Panc1 (cell line): Measurements from ENCODE around the gene PKMYT1. TPM values are rescaled to one million over a fixed set of nuclear protein-coding genes. Genes with fewer than 3 reads are reported as not detected.

Experiments
- ATAC-seq: fragments of 200-7000 bp; cut with Tn5 transposase; 2 replicates; pipeline ENCODE4 v1.9.1; 2020; ENCODE audit warnings: mild to moderate bottlenecking, moderate library complexity
- BruUV-seq: library from RNA; stranded (reverse); fragments of 400-500 nt; replicated peaks from 2 replicates; lab custom pipeline; 2021; lab: Mats Ljungman, UMichigan
- CTCF ChIA-PET: fragments of 300-600 bp; sonication (Branson Sonifier 250); formaldehyde crosslinking; loops from one replicate; lab custom pipeline; 2022; ENCODE audit warnings: antibody characterized with exemption; lab: Charles Lee
- POLR2A ChIA-PET: fragments of 300-600 bp; sonication (Branson Sonifier 250); formaldehyde crosslinking; loops from one replicate; lab custom pipeline; 2022; ENCODE audit warnings: antibody characterized with exemption; lab: Charles Lee
- DNase-seq: peaks from one replicate; pipeline ENCODE4 v3.0.0-alpha.2; 2010; ENCODE audit warnings: low read depth, low spot score
- H3K27ac ChIP-seq: 2 replicates; pipeline ENCODE4 v1.5.1; 2011; ENCODE audit warnings: mild to moderate bottlenecking, low read length, inconsistent platforms
- H3K27me3 ChIP-seq: fragments of 200-500 bp; sonication (Bioruptor generic); 2 replicates; pipeline ENCODE4 v1.6.0; 2014; ENCODE audit warnings: low read length, inconsistent platforms; ENCODE audit not compliant: control insufficient read depth, insufficient read depth
- H3K36me3 ChIP-seq: fragments of 200-500 bp; sonication (Bioruptor generic); 2 replicates; pipeline ENCODE4 v1.5.1; 2014; ENCODE audit warnings: inconsistent platforms, mild to moderate bottlenecking, low read length, moderate library complexity; ENCODE audit not compliant: control insufficient read depth, insufficient read depth
- H3K4me1 ChIP-seq: 2 replicates; pipeline ENCODE4 v1.5.1; 2011; ENCODE audit warnings: inconsistent platforms, mild to moderate bottlenecking, low read length, moderate library complexity; ENCODE audit not compliant: control insufficient read depth, insufficient read depth
- H3K4me3 ChIP-seq, 2 experiments: 2 replicates each; pipeline ENCODE4 v1.5.1; 2011 to 2012; ENCODE audit warnings: low read depth in 2 of 2, low read length in 2 of 2, mild to moderate bottlenecking in 2 of 2, inconsistent platforms in 1 of 2, moderate library complexity in 1 of 2
- H3K9me3 ChIP-seq: fragments of 200-500 bp; sonication (Bioruptor generic); 2 replicates; pipeline ENCODE4 v1.5.1; 2014; ENCODE audit warnings: low read depth, mild to moderate bottlenecking, inconsistent platforms, low read length, moderate library complexity; ENCODE audit not compliant: control insufficient read depth, insufficient read depth
- POLR2AphosphoS5 ChIP-seq: IDR thresholded peaks from 2 replicates; pipeline ENCODE4 v1.6.1; 2012; ENCODE audit warnings: mild to moderate bottlenecking, low read depth, low read length, moderate library complexity
- SIN3A ChIP-seq: IDR thresholded peaks from 2 replicates; pipeline ENCODE4 v1.6.1; 2012; ENCODE audit warnings: low read depth, mild to moderate bottlenecking, low read length, moderate library complexity, borderline replicate concordance; ENCODE audit not compliant: insufficient read depth
- TCF7L2 ChIP-seq: IDR thresholded peaks from 2 replicates; pipeline ENCODE4 v1.6.1; 2011; ENCODE audit warnings: mild to moderate bottlenecking, low read depth, low read length, inconsistent platforms
- in situ Hi-C: cut with HindIII; loops from 2 replicates; pipeline ENCODE4 v1.10.0; 2016; ENCODE audit warnings: low sequenced_read_pairs, low pct_unique_long_range_greater_than_20kb
- intact Hi-C: fragments of 100-400 bp; cut with micrococcal nuclease; formaldehyde crosslinking; loops from one replicate; pipeline ENCODE4 v1.10.0; 2022; ENCODE audit not compliant: unreplicated experiment
- total RNA-seq: library from RNA; stranded (reverse); gene quantifications from one replicate; pipeline ENCODE4 v1.2.1, GENCODE V29; 2021; ENCODE audit not compliant: unreplicated experiment
- TF ChIP-seq, protein P1 (sequence below): fragments of 450-650 bp; IDR thresholded peaks from 2 replicates; pipeline ENCODE4 v1.5.1; 2017; ENCODE audit warnings: mild to moderate bottlenecking
- TF ChIP-seq, protein P2 (sequence below), 2 experiments: IDR thresholded peaks; 2 replicates each; pipeline ENCODE4 v1.6.1; 2011 to 2012; ENCODE audit warnings: low read depth in 2 of 2, control low read depth in 1 of 2, low read length in 1 of 2, mild to moderate bottlenecking in 1 of 2, moderate library complexity in 1 of 2; ENCODE audit not compliant: insufficient read depth in 1 of 2

PKMYT1 gene
- total RNA-seq, 1 experiment from 2014 or later: 105 TPM

GRCh38 chr16:2973605-2974318 is 6.5 kb downstream of the PKMYT1 start:
- BruUV-seq: no TSS peak
- Histone ChIP-seq H3K4me3 (no peak overlapping the region), H3K9me3 (no peaks in the 10 kb centered on the region), H3K27me3 (no peaks in the 10 kb centered on the region), H3K36me3 (no peaks in the 10 kb centered on the region), H3K4me1 (peaks cover 59% of the 10 kb centered on the region), H3K27ac (peak overlapping the region; percentile 71)
- no peak for TF ChIP-seq TCF7L2
- TF ChIP-seq, protein P1, sequence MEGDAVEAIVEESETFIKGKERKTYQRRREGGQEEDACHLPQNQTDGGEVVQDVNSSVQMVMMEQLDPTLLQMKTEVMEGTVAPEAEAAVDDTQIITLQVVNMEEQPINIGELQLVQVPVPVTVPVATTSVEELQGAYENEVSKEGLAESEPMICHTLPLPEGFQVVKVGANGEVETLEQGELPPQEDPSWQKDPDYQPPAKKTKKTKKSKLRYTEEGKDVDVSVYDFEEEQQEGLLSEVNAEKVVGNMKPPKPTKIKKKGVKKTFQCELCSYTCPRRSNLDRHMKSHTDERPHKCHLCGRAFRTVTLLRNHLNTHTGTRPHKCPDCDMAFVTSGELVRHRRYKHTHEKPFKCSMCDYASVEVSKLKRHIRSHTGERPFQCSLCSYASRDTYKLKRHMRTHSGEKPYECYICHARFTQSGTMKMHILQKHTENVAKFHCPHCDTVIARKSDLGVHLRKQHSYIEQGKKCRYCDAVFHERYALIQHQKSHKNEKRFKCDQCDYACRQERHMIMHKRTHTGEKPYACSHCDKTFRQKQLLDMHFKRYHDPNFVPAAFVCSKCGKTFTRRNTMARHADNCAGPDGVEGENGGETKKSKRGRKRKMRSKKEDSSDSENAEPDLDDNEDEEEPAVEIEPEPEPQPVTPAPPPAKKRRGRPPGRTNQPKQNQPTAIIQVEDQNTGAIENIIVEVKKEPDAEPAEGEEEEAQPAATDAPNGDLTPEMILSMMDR: no peak
- no peak for TF ChIP-seq SIN3A
- TF ChIP-seq, protein P2, sequence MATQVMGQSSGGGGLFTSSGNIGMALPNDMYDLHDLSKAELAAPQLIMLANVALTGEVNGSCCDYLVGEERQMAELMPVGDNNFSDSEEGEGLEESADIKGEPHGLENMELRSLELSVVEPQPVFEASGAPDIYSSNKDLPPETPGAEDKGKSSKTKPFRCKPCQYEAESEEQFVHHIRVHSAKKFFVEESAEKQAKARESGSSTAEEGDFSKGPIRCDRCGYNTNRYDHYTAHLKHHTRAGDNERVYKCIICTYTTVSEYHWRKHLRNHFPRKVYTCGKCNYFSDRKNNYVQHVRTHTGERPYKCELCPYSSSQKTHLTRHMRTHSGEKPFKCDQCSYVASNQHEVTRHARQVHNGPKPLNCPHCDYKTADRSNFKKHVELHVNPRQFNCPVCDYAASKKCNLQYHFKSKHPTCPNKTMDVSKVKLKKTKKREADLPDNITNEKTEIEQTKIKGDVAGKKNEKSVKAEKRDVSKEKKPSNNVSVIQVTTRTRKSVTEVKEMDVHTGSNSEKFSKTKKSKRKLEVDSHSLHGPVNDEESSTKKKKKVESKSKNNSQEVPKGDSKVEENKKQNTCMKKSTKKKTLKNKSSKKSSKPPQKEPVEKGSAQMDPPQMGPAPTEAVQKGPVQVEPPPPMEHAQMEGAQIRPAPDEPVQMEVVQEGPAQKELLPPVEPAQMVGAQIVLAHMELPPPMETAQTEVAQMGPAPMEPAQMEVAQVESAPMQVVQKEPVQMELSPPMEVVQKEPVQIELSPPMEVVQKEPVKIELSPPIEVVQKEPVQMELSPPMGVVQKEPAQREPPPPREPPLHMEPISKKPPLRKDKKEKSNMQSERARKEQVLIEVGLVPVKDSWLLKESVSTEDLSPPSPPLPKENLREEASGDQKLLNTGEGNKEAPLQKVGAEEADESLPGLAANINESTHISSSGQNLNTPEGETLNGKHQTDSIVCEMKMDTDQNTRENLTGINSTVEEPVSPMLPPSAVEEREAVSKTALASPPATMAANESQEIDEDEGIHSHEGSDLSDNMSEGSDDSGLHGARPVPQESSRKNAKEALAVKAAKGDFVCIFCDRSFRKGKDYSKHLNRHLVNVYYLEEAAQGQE (IDR thresholded peaks at IDR 0.05; ENCODE audit: insufficient read depth in 1 of 2, low read depth in 2 of 2, low read length in 1 of 2): no peak
- TF ChIP-seq POLR2AphosphoS5: no peak
- intact Hi-C loops (no loop called here), in situ Hi-C loops (no loop called here)
- CTCF ChIA-PET: no interaction called here
- POLR2A ChIA-PET: interaction anchor here (0.5 to 0.9 kb wide), 2 partner anchors 9 to 203 kb away, joined by 5 to 6 read pairs; no protein-coding TSS in a partner anchor
- no peak for DNase-seq
- ATAC-seq: no peak

DNA sequence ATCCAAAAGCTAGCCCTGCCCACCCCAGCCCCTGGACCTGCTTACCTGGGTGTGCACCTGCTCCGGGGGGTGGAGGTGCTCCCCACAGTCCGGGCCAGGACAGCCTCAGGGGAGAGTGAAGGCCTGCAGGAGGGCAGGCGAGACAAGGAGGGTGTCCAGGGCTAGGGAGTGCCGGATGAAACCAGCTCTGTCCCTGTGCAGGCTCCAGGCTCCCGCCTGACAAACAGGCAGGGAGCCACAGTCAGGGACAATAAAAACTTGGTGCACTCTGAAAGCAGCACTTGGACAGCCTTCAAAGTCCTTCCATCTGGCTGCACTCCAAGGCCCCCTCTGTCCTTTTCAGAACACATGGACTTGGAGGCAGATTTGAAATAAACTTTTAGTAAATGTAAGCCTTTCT is 7.2 kb downstream of the PKMYT1 start:
- TF ChIP-seq, protein P1: no peak
- TF ChIP-seq, protein P2 (IDR thresholded peaks at IDR 0.05; ENCODE audit: insufficient read depth in 1 of 2, low read depth in 2 of 2, low read length in 1 of 2): no peak
- TF ChIP-seq POLR2AphosphoS5: peak; percentile 73; the same call in 1 of the 2 replicates
- TF ChIP-seq TCF7L2: peak; percentile 48; the same call in 1 of the 2 replicates
- TF ChIP-seq SIN3A: 0 out of 2 replicates have a peak, but pooled peaks have one; percentile 63
- ChIA-PET CTCF (interaction anchor here (0.6 kb wide), 1 partner anchor 14 kb away, joined by 6 read pairs; no protein-coding TSS in a partner anchor), POLR2A (interaction anchor here (0.9 kb wide), 1 partner anchor 8 kb away, joined by 5 read pairs; no protein-coding TSS in a partner anchor)
- Histone ChIP-seq H3K27me3 (no peaks in the 10 kb centered on the region), H3K27ac (peak overlapping the region; percentile 71), H3K4me3 (no peak overlapping the region), H3K9me3 (no peaks in the 10 kb centered on the region), H3K36me3 (no peaks in the 10 kb centered on the region), H3K4me1 (peaks cover 61% of the 10 kb centered on the region)
- intact Hi-C loops (no loop called here), in situ Hi-C loops (no loop called here)
- no peak for DNase-seq
- ATAC-seq: no peak
- BruUV-seq: no TSS peak
